ENCODE results near the gene CDK6.

Gene CDK6

DNA sequence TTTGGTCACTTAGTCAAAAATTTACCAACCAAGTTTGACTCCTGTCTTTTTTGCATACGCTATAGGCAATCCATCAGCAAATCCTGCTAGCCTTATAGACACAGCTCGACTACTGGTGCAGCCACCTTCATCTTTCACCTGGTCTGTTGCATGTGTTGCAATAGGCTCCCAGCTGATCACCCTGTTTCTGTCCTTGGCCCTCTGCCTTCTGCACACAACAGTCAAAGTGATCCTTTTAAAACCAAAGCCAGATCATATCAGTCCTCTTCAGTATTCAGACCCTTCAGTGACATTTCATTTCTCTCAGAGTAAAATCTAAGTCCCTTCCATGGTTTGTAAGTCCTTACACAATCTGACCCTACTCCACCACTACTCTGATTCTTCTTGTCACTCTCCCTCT lies 10.9 kb upstream of the CDK6 start:
- TF ChIP-seq, protein P1, sequence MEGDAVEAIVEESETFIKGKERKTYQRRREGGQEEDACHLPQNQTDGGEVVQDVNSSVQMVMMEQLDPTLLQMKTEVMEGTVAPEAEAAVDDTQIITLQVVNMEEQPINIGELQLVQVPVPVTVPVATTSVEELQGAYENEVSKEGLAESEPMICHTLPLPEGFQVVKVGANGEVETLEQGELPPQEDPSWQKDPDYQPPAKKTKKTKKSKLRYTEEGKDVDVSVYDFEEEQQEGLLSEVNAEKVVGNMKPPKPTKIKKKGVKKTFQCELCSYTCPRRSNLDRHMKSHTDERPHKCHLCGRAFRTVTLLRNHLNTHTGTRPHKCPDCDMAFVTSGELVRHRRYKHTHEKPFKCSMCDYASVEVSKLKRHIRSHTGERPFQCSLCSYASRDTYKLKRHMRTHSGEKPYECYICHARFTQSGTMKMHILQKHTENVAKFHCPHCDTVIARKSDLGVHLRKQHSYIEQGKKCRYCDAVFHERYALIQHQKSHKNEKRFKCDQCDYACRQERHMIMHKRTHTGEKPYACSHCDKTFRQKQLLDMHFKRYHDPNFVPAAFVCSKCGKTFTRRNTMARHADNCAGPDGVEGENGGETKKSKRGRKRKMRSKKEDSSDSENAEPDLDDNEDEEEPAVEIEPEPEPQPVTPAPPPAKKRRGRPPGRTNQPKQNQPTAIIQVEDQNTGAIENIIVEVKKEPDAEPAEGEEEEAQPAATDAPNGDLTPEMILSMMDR (IDR thresholded peaks at IDR 0.05; ENCODE audit: insufficient read depth, low read depth, low read length, missing control alignments) = no peak
- DNase-seq (ENCODE audit: low read depth) = no peak
- no peak overlapping the region for H3K4me3 ChIP-seq (ENCODE audit: low read depth, low read length)

GRCh38 chr7:92845736-92846135 lies 9.4 kb upstream of the CDK6 start:
- H3K4me3 ChIP-seq (ENCODE audit: low read depth, low read length) = no peak overlapping the region
- TF ChIP-seq, protein P1 (IDR thresholded peaks at IDR 0.05; ENCODE audit: insufficient read depth, low read depth, low read length, missing control alignments) = no peak
- no peak for DNase-seq (ENCODE audit: low read depth)

- TF ChIP-seq, protein P1 (IDR thresholded peaks at IDR 0.05; ENCODE audit: insufficient read depth, low read depth, low read length, missing control alignments) = no peak
- DNase-seq (ENCODE audit: low read depth) = no peak
- H3K4me3 ChIP-seq (ENCODE audit: low read depth, low read length) = no peak overlapping the region
These were observed 7.4 kb upstream of the CDK6 start for GRCh38 chr7:92843781-92844180.

DNA sequence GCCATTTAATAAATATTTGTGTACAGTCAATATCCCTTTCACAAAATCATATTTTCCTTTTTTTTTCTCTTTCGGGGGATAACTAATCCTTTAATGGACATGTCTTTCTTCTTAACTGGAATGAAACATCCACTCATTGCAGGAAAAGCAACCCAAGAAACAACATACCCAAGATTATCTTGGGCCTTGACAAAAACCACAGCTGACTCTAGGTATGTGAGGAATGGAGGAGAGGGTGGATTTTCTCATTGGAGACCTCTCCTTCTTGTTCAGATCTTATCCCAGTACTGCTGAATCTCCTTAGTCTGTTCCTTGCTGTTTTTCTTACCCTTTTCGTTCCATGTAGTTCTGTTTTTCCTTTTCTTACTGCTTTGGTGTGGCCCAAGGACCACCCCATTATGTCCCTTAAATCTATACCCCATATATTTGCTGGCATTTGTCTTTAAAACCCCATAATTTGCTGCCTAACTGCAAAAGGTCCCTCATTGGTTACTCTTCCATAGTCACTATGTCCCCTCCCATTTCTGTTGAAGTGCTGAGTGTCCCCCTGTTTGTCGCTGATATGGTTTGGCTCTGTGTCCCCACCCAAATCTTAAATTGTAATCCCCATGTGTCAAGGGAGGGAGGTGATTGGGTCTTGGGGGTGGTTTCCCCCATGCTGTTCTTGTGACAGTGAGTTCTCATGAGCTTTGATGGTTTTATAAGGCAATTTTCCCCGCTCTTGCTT lies 6.8 kb upstream of the CDK6 start:
- no peak overlapping the region for H3K4me3 ChIP-seq (ENCODE audit: low read depth, low read length)
- TF ChIP-seq, protein P1 (IDR thresholded peaks at IDR 0.05; ENCODE audit: insufficient read depth, low read depth, low read length, missing control alignments) = no peak
- no peak for DNase-seq (ENCODE audit: low read depth)

GRCh38 chr7:92841192-92841591 lies 4.8 kb upstream of the CDK6 start:
- DNase-seq (ENCODE audit: low read depth) = peak; percentile 39
- H3K4me3 ChIP-seq (ENCODE audit: low read depth, low read length) = no peak overlapping the region
- TF ChIP-seq, protein P1 (IDR thresholded peaks at IDR 0.05; ENCODE audit: insufficient read depth, low read depth, low read length, missing control alignments) = no peak

DNA sequence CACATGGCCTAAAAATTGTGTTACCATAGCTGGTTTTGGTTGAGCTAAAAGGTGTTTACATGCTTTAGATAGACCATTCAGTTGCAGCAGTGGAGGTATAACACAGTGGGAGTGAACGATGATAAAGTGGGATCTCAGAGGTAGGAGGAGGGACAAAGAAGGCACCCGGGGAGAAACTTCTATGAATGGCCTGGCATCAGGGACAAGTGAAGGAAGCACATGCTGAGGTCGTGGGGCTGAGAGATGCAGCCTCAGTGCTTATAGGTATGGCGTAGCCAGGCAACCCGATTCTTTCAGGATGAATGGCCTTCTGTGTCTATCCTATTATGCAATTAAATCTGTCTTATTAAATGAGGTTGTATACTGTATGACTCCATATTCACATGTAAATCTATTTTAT lies 3.9 kb upstream of the CDK6 start:
- TF ChIP-seq, protein P1 (IDR thresholded peaks at IDR 0.05; ENCODE audit: insufficient read depth, low read depth, low read length, missing control alignments) = no peak
- H3K4me3 ChIP-seq (ENCODE audit: low read depth, low read length) = no peak overlapping the region
- no peak for DNase-seq (ENCODE audit: low read depth)

- no peak overlapping the region for H3K4me3 ChIP-seq (ENCODE audit: low read depth, low read length)
- DNase-seq (ENCODE audit: low read depth) = no peak
- TF ChIP-seq, protein P1 (IDR thresholded peaks at IDR 0.05; ENCODE audit: insufficient read depth, low read depth, low read length, missing control alignments) = no peak
These were observed 3.5 kb upstream of the CDK6 start for GRCh38 chr7:92839901-92840300.

All from GM12865 (cell line).